ENCODE measurements around the gene TSGA10IP.

- TF ChIP-seq CTCF (IDR thresholded peaks at IDR 0.05) (no peak), POLR2A (IDR thresholded peaks at IDR 0.05) (no peak), EP300 (IDR thresholded peaks at IDR 0.05; ENCODE audit: low read depth) (no peak)
Observed at GRCh38 chr11:65920372-65920802, 24.9 kb upstream of the TSGA10IP start.
